Stimulated activated CD8-positive, alpha-beta memory T cell treated with anti-CD3 and anti-CD28 coated beads, Interleukin-4, amount 100 ng/mL, for 1 hour (primary cell): ENCODE data around the gene MCTP1.

Experiments used
- DNase-seq, 2 donors: peaks; one replicate each; pipeline ENCODE4 v3.0.0-alpha.2; 2020; ENCODE audit warnings: low read depth in 2 of 2, low spot score in 1 of 2

Gene MCTP1

DNA sequence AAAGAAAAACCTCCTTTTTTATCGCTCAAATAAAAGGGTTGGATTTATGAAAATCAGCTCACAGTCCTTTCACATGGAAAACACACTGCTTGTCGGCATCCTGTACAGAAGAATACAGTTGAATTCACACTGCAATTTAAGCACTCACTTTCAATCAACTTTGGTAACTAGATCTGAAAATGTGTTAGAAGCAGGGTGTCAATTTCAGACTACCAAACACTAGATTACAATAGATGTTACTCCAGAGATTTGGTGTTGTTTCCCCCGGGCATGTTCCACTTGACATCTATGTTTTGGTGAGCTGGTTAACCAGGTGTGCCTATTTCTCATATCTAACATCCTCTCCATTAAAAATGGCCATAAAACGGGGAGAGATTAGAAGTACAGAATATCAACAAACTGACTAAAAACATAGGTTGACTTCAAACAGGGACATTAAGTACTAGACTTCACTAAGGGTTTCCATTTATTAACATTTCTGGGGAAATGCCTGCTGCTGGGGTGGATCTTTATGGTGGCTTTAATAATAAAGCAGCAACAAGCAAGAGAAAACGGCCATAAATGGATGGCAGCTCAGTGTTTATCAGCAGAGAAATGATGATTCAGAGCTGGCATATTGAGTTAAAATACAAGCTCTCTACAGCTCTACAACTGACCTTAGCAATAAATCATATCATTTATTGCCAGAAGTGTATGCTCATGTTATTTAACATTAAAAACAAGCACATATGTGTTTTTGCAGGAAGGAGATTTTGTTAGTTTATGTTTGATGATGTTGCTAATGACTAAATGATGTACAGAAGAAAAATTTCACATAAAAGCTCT is 507.6 kb downstream of the MCTP1 start:
- DNase-seq: no peak

DNA sequence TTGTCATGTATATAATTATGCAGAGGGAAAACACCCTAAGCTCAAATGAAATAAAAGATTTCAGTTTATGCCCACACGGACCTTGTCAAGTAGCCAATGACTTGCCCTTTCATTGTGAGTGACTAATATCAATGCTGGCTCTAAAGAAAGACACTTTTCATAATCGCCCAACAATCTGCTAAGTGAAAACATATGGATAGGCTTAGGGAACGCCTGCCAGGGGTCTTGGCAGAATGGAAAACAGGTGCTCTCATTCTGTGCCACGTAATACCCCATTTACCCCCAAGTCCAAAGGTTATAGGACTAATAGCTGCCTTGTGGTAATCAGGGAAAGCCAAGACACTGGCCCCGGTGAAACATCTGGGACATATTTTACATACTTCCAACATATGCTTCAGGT is 508.7 kb downstream of the MCTP1 start:
- no peak for DNase-seq

DNA sequence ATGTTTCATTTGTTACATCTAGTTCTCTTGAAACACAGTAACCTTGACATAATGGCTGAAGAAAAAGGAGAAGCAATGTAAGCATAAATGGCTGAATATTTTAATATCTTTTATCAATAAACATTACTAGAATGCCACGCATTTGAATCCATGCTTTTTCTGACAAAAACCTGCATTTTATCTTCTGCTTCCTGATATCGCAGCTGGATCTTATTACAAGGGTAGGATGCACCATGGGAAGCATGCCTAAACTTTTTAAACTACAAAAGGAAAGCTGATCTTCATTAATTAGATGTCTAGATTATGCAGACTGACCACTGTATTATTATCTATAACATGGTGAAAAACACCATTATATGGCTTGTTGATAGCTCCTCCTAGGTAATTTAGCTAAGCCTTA is 509.8 kb downstream of the MCTP1 start:
- DNase-seq: no peak

DNA sequence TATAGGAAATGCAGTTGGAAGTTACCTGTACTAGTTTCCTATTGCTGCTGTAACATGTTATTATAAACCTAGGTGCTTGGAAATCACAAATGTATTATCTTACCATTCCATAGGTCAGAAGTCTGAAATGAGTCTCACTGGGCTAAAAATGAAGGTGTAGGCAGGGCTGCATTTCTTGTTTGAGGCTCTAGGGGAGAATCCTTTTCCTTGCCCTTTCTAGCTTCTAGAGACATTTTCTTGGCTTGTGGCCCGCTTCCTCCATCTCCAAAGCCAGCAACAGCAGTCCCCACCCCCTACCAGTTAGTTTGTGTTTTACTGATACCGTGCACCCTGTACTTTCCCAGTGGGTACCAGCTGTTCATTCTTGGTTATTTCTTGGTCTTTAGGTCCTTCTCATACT is 513.2 kb downstream of the MCTP1 start:
- DNase-seq: no peak

DNA sequence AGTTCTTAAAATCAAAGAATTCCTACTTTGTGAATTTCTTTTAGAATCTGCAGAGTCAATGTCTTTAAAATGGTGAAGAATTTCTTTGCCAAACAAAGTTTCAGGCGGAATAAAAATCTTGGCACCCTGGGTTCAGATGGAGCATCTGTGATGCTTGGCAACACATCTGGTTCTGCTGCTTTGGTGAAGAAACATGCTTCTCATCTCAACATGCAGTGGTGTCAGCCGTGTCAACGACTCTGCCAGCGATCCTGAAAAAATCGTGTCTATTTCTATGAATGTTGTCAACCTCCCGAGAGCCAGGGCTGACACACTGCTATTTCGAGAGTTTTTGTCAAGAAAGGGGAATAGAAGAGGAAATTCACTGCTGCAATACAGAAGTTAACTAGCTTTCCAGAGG is 514.9 kb downstream of the MCTP1 start:
- DNase-seq: no peak

DNA sequence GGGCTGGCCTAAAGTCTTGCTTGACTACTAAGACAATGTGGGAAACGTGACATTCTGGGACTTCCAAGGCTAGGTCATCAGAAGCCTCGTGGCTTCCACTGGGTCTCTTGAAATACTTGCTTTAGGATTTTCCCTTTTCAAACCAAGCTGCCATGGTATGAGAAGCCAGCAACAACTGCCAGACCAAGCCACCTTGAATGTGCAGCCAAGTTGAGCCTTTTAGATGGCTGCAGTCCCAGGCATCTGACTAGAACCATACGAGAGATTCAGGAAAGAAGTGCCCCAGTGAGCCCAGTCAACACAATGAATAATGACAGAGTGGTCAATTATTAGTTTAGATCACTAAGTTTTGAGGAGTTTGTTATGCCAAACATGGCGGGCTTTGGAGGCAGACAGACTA is 523.1 kb downstream of the MCTP1 start:
- no peak for DNase-seq

DNA sequence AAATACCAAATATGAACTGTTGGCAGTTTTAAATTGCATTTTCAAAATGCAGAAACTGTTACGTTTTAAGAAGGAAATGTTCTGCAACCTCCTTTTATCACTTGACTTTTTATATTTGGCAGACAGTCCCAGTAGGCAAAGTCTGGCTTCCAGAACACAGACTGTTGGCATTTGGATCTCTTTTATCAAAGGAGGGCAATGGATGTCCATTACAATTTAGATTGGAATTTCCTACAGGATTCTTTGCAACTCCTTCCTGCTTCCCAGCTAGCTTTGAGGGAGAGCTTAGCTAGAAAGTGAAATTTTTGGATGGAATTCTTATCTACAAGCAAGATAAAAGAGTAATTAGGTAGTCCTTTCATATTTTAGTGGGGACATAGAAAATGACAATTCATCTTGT is 523.8 kb downstream of the MCTP1 start:
- DNase-seq: no peak

DNA sequence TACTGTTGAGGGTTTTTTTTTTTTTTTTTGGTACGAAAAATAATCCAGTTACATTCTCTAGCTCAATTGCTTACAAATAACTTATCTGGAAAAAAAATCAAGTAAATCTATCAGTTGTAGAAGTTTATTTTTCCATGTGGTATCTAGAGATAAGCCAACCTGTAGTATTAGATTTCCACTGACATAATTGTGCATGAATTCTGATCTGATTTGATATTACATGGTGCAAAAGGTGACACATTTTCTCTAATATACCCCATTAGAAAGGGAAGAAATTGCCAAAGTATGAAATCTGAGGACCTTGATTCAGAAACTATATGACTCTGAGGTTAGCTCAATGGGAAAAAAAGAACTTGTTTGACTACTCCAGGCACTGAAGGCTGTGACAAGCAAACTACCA is 524.9 kb downstream of the MCTP1 start:
- no peak for DNase-seq

DNA sequence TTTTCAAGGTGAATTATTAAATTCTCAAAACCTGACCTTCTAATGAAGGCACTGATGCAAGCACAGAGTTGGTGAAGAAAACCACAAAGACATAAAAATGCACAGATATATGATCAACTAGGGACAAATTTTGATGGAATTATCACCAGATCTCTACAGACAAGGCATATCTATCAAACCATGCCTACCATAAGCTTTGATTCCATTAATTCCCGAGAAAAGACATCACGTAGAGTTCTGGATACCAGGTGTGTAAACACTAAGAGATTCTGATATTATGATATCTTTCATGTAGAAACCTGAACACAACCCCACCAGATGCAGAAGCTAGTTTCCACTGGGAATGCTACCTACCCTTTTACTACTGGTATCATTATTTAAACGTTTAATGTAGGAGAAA is 525.9 kb downstream of the MCTP1 start:
- DNase-seq: no peak

DNA sequence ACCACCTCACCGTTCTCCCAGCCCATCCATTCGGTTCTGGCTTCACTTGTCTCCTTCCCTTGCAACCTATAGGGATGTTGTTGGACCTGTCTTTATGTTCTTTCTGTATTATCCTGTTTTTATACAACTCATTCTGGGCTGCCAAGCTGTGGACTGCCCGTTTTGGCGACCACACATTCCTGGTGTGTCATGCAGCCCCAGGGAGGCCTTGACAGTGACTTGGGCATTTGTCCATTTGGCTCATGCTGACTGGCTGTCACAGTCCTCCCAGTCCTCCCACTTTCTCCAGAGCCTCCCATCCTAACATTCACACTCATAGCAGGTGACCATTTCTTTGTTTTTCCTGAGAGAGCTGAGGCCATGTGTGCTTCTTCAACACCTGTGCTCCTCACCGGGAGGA is 530.1 kb downstream of the MCTP1 start:
- DNase-seq: no peak

DNA sequence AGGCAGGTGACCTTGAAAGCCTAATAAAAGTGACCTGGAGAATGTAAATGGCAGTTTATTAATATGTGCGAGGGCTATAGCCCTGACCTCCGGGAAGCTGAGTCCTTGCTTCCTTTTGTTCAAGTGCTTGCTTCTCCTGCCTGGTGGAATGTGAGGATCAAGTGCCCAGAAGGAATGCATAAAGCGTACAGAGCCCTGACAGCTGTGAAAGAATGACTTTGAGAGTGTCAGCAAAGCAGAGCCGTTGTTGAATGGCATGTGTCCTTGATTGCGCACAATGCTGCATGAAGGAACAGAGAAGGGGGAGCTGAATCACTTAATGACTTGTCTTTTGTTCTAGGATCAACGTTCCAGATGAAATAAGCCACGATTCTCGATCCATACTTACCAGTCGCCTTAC is 533.4 kb downstream of the MCTP1 start:
- no peak for DNase-seq

DNA sequence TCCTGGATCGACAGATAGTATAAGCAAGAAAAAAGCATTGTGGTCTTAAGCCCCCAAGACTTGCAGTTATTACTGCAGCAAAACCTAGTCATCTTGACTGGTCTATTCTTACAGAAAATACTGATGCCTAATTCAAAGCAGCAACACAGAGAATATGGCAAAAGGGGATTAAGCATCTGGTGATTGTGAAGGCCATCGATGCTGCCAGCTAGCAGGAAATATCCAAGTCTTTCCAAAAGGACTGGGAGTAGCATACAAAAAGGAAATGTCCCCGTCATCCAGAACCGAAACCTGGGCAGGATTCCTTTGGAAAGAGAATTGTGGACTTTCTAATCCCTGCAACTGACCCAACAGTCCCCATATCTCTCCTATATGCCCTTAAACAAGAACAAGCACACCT is 534.2 kb downstream of the MCTP1 start:
- no peak for DNase-seq

DNA sequence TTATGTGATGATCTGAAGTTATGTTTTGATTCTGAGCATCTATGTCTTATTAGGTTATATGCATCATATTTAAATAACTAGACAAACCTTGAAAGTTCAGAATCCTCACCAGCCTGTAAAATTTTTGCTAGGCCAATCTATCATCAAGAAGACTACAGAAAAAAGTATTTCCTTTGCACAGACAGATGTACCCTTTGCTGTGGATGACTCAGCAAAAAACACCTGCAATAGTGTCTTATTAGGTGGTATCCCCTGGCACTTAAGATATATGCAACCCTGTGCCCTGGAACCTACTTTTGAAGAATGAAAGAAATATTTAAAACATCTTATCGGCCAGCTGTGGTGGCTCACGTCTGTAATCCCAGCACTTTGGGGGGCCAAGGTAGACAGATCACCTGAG is 535.9 kb downstream of the MCTP1 start:
- no peak for DNase-seq

DNA sequence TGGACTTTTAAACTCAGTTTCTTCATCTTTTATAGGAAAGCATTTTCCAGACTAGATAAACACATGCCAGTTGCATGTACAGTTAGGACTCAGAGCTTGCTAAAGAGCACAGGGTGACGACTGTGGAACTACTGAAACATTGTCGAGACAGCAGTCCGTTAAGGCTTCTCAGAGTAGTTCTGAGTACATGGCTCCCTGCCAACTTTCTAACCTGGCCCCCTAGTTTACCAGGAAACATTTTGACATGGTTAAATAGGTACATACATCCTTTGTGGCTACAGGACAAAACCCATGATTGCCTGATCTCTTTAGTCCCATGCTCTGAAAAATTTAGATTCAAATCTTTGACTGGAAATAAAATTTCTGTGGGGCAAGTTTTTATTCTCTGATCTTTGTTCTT is 536.7 kb downstream of the MCTP1 start:
- DNase-seq: no peak

DNA sequence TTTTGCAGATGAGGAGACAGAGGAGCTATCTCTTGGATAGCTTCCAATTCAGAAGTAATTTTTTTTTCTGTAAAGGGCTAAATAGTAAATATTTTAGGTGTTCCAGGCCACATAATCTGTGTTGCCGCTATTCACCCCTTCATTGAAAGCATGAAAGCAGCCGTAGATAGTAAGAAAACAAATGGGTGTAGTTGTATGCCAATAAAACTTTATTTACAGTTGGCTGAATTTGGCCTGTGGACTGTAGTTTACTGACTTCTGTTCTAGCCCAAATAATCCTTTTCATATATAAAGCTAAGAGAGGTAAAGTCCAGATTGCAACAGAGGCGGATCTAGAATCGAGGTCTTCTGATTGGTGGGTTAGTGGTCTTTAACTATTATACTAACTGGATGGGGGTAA is 537.5 kb downstream of the MCTP1 start:
- no peak for DNase-seq

DNA sequence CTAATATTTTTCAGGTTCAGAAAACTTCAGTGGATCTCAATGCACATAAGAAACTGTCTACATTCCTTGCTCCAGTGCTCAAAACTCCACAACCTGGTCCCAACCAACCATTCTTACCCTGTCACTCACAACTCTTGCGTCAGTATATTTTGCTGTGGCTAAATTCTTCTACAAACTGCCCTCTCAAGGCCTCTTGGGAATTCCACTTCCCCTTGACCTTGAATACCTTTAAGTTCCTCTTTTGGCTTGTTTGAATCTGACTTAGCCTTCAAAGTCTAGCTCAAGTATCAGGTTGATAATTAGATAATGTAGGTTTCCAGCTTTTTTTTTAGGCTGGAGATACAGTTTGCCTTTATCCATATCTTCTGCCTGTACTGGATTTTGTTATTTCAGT is 538.2 kb downstream of the MCTP1 start:
- DNase-seq: no peak

DNA sequence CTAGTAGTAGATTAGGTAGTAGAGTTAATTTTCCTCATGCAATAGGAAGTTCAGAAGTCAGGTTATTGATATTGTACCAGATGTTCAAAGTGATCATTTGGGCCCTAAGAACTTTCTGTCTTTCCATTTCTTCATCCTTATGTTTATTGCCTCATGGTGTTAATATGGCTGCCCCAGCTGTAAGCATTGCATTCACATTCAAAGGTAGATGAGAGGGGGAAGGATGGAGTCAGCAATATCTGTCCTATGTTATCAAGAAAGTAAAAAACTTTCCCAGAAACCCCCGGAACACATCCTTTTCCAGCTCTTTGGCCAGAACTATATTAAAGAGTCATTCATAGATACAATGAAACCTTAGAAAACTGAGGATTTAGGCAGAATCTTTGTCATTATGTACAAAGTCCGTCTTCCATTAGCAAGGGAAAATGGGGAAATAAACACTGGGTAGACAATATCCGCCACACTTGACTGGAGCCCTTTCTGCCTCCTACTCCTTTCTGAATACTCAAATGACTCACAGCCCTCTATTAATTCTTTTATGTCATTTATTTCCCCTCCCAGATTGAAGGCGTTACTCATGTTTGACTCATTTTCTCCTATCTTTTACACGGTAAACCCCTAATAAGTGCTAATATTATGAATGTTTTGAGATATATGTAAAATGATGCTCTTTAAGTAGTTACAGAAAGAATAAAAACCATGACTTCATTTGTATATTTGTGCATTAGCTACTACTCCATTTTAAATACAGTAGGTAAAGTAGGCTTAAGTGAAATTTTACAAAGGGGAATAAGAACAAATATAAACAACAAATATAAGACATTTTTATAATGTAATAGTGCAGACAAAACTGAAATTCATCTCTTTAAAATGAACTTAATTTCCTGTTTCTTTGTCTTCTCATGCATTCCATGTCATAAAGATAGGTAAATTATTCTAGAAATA is 538.8 kb downstream of the MCTP1 start:
- DNase-seq: no peak

DNA sequence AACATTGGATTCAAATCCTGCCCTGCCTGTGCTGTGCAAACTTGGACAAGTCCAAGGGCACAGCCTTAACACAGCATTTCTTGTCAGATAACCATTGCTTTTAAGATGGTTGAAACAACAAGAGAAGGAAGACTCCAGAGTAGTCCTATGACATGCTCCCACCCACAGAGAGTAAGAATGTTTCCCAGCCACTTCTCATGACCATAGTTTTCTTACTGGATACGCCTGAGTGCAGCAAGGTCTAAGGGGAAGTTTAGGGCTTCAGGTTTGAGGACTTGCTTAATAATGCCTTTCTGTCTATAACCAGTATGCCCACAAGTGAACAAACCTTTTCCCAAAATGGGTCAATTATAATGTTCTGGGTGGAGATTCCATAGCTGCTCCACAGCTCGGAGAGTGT is 540.0 kb downstream of the MCTP1 start:
- DNase-seq: no peak

DNA sequence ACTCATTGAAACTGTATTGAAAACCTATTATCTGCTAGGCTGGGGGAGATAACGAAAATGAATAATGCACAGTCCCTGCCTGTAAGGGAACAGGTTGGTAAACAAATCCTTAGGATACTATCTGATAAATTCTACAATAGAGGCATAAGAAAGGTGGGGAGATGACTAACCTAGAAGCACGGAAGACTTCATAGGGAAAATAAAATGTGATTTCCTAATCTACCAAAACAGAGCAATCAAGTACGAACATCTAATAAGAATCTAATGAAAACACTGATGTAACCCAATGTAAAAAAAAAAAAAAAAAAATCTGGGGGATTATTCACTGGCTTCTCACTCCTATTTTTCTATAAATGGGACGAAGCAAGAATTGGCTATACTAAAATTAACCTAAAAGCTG is 542.0 kb downstream of the MCTP1 start:
- DNase-seq: no peak

DNA sequence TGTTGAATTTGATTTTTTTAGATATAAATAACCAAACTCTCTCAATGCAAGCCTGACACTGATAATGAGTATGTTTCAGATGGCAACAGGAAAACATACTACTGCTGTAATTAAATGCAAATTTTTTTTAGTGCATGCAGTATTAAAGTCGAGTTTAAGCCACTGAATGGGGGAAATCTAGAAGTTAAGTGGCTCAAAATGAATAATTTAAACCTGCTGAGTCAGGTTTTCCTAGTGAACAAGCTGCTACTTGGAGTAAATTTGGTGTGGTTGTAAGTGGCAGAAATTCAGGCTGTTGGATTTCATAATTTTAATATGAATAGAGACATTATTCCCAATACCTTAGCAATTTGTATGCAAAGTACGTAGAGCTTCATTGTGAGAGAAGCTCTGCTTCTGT is 544.6 kb downstream of the MCTP1 start:
- DNase-seq: no peak

DNA sequence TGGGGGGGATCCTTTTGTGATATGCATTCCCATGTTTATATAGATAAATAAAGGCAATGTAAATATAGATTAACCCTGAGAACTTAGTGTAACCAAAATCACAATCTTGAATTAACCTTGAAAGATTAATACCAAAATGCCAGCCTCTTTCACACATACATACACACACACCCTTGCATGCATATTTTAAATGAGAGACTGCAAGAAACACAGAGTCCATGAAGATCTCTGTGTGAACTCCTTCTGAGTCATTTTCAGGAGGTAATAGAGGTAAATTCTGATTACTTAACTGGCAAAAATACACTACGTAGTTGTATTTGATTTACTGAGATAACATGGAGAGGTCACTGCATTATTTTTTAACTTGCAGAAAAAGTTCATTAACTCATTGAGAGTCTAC is 548.4 kb downstream of the MCTP1 start:
- no peak for DNase-seq

DNA sequence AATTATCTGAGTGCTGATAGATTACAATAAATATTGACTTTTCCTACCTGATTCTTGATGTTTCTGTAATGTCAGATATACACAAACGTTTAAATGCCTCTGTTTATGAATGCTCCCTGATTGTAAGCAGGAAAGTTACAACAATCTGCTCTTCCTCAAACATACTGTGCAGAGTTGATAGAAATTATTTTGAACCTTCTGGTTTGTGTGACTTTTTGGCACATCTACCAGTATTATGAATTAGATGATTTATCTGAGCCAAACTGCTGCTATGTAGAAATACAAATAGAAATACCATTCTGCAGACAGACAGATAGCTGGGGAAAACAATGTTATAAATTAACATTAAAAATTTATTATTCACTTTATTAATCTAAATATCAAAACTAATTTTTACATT is 553.4 kb downstream of the MCTP1 start:
- no peak for DNase-seq
